Smooth muscle cell (in vitro differentiated cells): ENCODE data around the gene ZNF629. TPM values are rescaled to one million over a fixed set of nuclear protein-coding genes. Genes with fewer than 3 reads are reported as not detected.

Source experiments
- DNase-seq: peaks from one replicate; lab custom pipeline; 2025; ENCODE audit not compliant: unreplicated experiment; lab: John Stamatoyannopoulos, UW
- H2AFZ ChIP-seq: fragments of 200-600 bp; sonication (generic); 2 replicates; pipeline ENCODE4 v1.6.0; 2016; ENCODE audit warnings: antibody characterized with exemption, low read depth, mild to moderate bottlenecking
- H3F3A ChIP-seq: fragments of 200-600 bp; sonication (generic); 2 replicates; pipeline ENCODE4 v1.6.0; 2017; ENCODE audit warnings: antibody characterized with exemption, low read depth
- H3K27ac ChIP-seq: fragments of 200-600 bp; sonication (generic); 2 replicates; pipeline ENCODE4 v1.5.1; 2016; ENCODE audit warnings: low read depth, mild to moderate bottlenecking
- H3K27me3 ChIP-seq: fragments of 200-600 bp; sonication (generic); 2 replicates; pipeline ENCODE4 v1.6.1; 2016; ENCODE audit warnings: low read depth, mild to moderate bottlenecking
- H3K36me3 ChIP-seq: fragments of 200-600 bp; sonication (generic); 2 replicates; pipeline ENCODE4 v1.5.1; 2016; ENCODE audit warnings: low read depth
- H3K4me1 ChIP-seq: fragments of 200-600 bp; sonication (generic); 2 replicates; pipeline ENCODE4 v1.5.1; 2016; ENCODE audit warnings: low read depth
- H3K4me2 ChIP-seq: fragments of 200-600 bp; sonication (generic); 2 replicates; pipeline ENCODE4 v1.6.0; 2016; ENCODE audit warnings: mild to moderate bottlenecking
- H3K4me3 ChIP-seq: fragments of 200-600 bp; sonication (generic); 2 replicates; pipeline ENCODE4 v1.5.1; 2016; ENCODE audit warnings: mild to moderate bottlenecking
- H3K79me2 ChIP-seq: fragments of 200-600 bp; sonication (generic); 2 replicates; pipeline ENCODE4 v1.6.0; 2016; ENCODE audit warnings: low read depth, mild to moderate bottlenecking
- H3K9ac ChIP-seq: fragments of 200-600 bp; sonication (generic); 2 replicates; pipeline ENCODE4 v1.6.0; 2016; ENCODE audit warnings: low read depth
- H3K9me3 ChIP-seq: fragments of 200-600 bp; sonication (generic); replicated peaks from 2 replicates; pipeline ENCODE4 v1.5.1; 2016; ENCODE audit warnings: low read depth
- H4K20me1 ChIP-seq: fragments of 200-600 bp; sonication (generic); 2 replicates; pipeline ENCODE4 v1.6.0; 2016; ENCODE audit warnings: low read depth
- WGBS: methylation state at CpG from one replicate; pipeline ENCODE4 v1.1.7; 2016; ENCODE audit warnings: low lambda C conversion rate; 5-methylcytosine and 5-hydroxymethylcytosine counted together
- polyA plus RNA-seq: library from polyadenylated mRNA; unstranded; fragments of >200 nt; fragmentation: Nextera tagmentation; extraction: Ambion mirVana; gene quantifications from 2 replicates; pipeline ENCODE4 v1.2.1, GENCODE V29; 2016
- total RNA-seq: library from RNA; depleted of rRNA; stranded (reverse); fragments of >200 nt; gene quantifications from 2 replicates; pipeline ENCODE4 v1.2.3, GENCODE V29; 2014
- TF ChIP-seq, protein P1 (sequence below): fragments of 200-600 bp; sonication (generic); IDR thresholded peaks from 2 replicates; pipeline ENCODE4 v1.5.1; 2017; ENCODE audit warnings: borderline replicate concordance, mild to moderate bottlenecking, antibody characterized with exemption; ENCODE audit not compliant: insufficient read depth, poor library complexity, severe bottlenecking

ZNF629 gene
- total RNA-seq: 11.2 and 11.6 TPM in 2 replicates
- 13.0 and 13.4 TPM in 2 replicates for polyA plus RNA-seq

DNA sequence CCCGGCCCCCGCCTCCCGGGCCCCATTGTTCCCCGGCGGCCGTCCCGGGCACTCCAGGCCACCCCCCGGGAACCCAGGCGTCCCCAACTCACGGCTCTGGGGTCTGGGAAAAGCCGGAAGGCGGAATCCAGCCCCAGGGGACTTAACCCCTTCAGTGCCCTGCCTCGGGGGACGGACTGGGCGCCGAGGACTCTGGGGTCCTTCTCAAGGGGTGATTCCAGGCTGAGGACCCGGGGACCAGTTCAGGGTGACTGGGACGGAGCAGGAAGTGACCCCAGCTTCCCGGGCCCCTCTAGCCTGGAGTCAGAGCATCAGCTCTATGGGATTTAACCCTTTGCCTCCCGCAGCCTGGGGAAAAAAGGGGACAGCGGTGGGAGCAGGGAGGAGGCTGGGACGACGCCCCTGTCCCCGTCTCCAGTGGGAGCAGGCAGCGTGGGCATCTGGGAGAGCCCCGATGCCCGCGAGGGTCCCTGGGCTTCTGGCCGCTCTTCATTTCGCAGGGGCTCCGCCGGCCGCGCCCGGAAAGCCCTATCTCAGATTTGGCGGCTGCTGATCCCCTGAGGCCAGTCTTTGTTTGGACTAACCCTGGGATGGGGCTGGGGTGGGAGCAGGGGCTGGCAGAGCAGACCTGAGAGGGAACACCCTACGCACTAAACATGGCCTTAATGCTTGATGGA, at the start of gene ZNF629:
Gene ZNF629, minus strand, starts transcription at position 270 of the 677 bp plus-strand sequence. CDS start 2,723 bp downstream, outside the sequence.
- Histone ChIP-seq H3K27ac (peak within 1 kb of the TSS; percentile 79), H3K4me2 (peak within 1 kb of the TSS; percentile 94), H3K4me1 (peaks cover 14% of the 10 kb centered on the region), H2AFZ (peak within 1 kb of the TSS; percentile 83), H3K27me3 (no peaks in the 10 kb centered on the region), H3K4me3 (peak within 1 kb of the TSS; percentile 99), H3K36me3 (no peaks in the 10 kb centered on the region), H3K9me3 (no peaks in the 10 kb centered on the region), H3K9ac (peak within 1 kb of the TSS; percentile 93), H3K79me2 (peaks cover 32% of the 10 kb centered on the region), H4K20me1 (peaks cover 11% of the 10 kb centered on the region), H3F3A (no peaks in the 10 kb centered on the region)
- TF ChIP-seq, protein P1, sequence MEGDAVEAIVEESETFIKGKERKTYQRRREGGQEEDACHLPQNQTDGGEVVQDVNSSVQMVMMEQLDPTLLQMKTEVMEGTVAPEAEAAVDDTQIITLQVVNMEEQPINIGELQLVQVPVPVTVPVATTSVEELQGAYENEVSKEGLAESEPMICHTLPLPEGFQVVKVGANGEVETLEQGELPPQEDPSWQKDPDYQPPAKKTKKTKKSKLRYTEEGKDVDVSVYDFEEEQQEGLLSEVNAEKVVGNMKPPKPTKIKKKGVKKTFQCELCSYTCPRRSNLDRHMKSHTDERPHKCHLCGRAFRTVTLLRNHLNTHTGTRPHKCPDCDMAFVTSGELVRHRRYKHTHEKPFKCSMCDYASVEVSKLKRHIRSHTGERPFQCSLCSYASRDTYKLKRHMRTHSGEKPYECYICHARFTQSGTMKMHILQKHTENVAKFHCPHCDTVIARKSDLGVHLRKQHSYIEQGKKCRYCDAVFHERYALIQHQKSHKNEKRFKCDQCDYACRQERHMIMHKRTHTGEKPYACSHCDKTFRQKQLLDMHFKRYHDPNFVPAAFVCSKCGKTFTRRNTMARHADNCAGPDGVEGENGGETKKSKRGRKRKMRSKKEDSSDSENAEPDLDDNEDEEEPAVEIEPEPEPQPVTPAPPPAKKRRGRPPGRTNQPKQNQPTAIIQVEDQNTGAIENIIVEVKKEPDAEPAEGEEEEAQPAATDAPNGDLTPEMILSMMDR: no peak
- peak; percentile 38 for DNase-seq
- WGBS: 2% methylated on average over 34 of the region's 37 CpGs

DNA sequence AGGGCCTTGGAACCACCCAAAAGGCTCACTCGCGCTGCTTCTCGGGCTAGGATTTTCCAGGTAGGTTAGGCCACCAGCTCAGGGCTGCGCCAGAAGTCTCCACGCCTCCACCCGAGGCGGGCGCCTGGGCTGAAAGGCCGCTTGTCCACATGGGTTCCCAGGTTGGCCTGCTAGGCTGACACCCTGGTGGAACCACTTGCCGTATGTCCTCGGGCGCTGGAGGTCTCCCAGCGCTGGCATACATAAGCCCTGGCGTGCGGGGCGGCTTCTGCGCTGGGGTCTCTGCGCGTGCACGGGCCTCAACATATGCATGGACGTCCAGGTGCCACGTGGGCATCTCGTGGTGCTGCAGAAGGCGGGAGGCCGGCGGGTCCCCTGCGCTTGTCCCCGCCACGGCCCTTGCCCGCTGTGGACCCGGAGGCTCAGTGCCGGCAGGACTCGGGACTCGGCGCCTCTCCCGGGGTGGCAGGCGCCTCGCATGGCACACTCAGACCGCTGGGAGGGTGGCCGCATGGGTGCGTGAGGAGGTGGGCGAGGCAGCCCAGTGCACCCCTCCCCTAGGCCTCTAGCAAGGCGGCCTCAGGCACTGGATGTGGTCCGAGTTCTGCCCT, 47.2 kb upstream of the ZNF629 start:
- no peak overlapping the region for H3K27ac ChIP-seq
- H3F3A ChIP-seq: no peaks in the 10 kb centered on the region
- TF ChIP-seq, protein P1: no peak
- H3K36me3 ChIP-seq: no peaks in the 10 kb centered on the region
- H3K9ac ChIP-seq: no peak overlapping the region
- no peaks in the 10 kb centered on the region for H3K4me1 ChIP-seq
- H3K9me3 ChIP-seq: no peaks in the 10 kb centered on the region
- DNase-seq: no peak
- H3K4me3 ChIP-seq: no peak overlapping the region
- no peak overlapping the region for H3K4me2 ChIP-seq
- no peaks in the 10 kb centered on the region for H3K79me2 ChIP-seq
- no peak overlapping the region for H2AFZ ChIP-seq
- 97% methylated on average over 44 of the region's 44 CpGs for WGBS
- H4K20me1 ChIP-seq: no peaks in the 10 kb centered on the region
- H3K27me3 ChIP-seq: no peaks in the 10 kb centered on the region

GRCh38 chr16:30830072-30830417, 43.0 kb upstream of the ZNF629 start:
- Histone ChIP-seq H3K4me3 (no peak overlapping the region), H3K4me2 (no peak overlapping the region), H3K27me3 (no peaks in the 10 kb centered on the region), H3K9ac (no peak overlapping the region), H3K79me2 (no peaks in the 10 kb centered on the region), H3K9me3 (no peaks in the 10 kb centered on the region), H4K20me1 (no peaks in the 10 kb centered on the region), H3K4me1 (no peaks in the 10 kb centered on the region), H3F3A (no peaks in the 10 kb centered on the region), H2AFZ (no peak overlapping the region), H3K36me3 (no peaks in the 10 kb centered on the region), H3K27ac (no peak overlapping the region)
- 94% methylated on average over 6 of the region's 6 CpGs for WGBS
- no peak for DNase-seq
- TF ChIP-seq, protein P1: no peak
